ENCODE results near the gene FRG2. TPM values are rescaled to one million over a fixed set of nuclear protein-coding genes. Genes with fewer than 3 reads are reported as not detected.
"Not testable (repeated sequence)": the region's sequence is repeated elsewhere in the genome, so short reads cannot be mapped to it uniquely, and the experiment has no call there.

The FRG2 gene
- total and polyA plus RNA-seq, 10 of the 15 experiments (the other 5 are each of a cell fraction or from before 2014, with no cell fraction given) = 0.04 TPM; not detected in 9

GRCh38 chr4:190058997-190059396, 31.9 kb upstream of the FRG2 start:
- FAIRE-seq; BruUV-seq (replicated peaks); H3K9me3 ChIP-seq (replicated peaks; ENCODE audit: control insufficient read depth, insufficient read depth, low read length); H3K79me2 ChIP-seq (ENCODE audit: control insufficient read depth, insufficient read depth, low read length); in situ Hi-C loops (cut with MboI); H2AFZ ChIP-seq (ENCODE audit: control insufficient read depth, low read depth, low read length); H3K4me1 ChIP-seq (ENCODE audit: control insufficient read depth, insufficient read depth, low read length); RAD21 ChIA-PET (ENCODE audit: unreplicated experiment); H3K36me3 ChIP-seq (ENCODE audit: control insufficient read depth in 2 of 2, insufficient read depth in 2 of 2, low read length in 1 of 2); CTCF ChIA-PET; H4K20me1 ChIP-seq (ENCODE audit: control insufficient read depth, insufficient read depth); H3K9ac ChIP-seq (ENCODE audit: control insufficient read depth, insufficient read depth, low read length); ATAC-seq; H3K27me3 ChIP-seq (replicated peaks in 1 of 2; ENCODE audit: control insufficient read depth in 2 of 2, insufficient read depth in 2 of 2, low read length in 1 of 2); intact Hi-C loops (cut with micrococcal nuclease; ENCODE audit: unreplicated experiment); H3K4me2 ChIP-seq (ENCODE audit: control insufficient read depth, insufficient read depth); DNase-seq (ENCODE audit: low read depth, low spot score); H3K27ac ChIP-seq (ENCODE audit: control insufficient read depth, insufficient read depth); POLR2A ChIA-PET; H3K4me3 ChIP-seq; SMC1A ChIA-PET (ENCODE audit: uncharacterized antibody, unreplicated experiment): not testable (repeated sequence)
- WGBS (ENCODE audit: insufficient coverage, insufficient replicate concordance, low lambda C conversion rate, missing lambda C conversion rate) = 4% methylated on average over 4 of the region's 4 CpGs

GRCh38 chr4:190049378-190050239, 22.6 kb upstream of the FRG2 start:
- H3K4me2 ChIP-seq (ENCODE audit: control insufficient read depth, insufficient read depth); SMC1A ChIA-PET (ENCODE audit: uncharacterized antibody, unreplicated experiment); FAIRE-seq; H4K20me1 ChIP-seq (ENCODE audit: control insufficient read depth, insufficient read depth); intact Hi-C loops (cut with micrococcal nuclease; ENCODE audit: unreplicated experiment); ATAC-seq; H3K36me3 ChIP-seq (ENCODE audit: control insufficient read depth in 2 of 2, insufficient read depth in 2 of 2, low read length in 1 of 2); H3K79me2 ChIP-seq (ENCODE audit: control insufficient read depth, insufficient read depth, low read length); POLR2A ChIA-PET; CTCF ChIA-PET; H3K27me3 ChIP-seq (replicated peaks in 1 of 2; ENCODE audit: control insufficient read depth in 2 of 2, insufficient read depth in 2 of 2, low read length in 1 of 2); BruUV-seq (replicated peaks); H3K9me3 ChIP-seq (replicated peaks; ENCODE audit: control insufficient read depth, insufficient read depth, low read length); in situ Hi-C loops (cut with MboI); H3K9ac ChIP-seq (ENCODE audit: control insufficient read depth, insufficient read depth, low read length); H3K4me1 ChIP-seq (ENCODE audit: control insufficient read depth, insufficient read depth, low read length); DNase-seq (ENCODE audit: low read depth, low spot score); H3K27ac ChIP-seq (ENCODE audit: control insufficient read depth, insufficient read depth); H3K4me3 ChIP-seq; RAD21 ChIA-PET (ENCODE audit: unreplicated experiment); H2AFZ ChIP-seq (ENCODE audit: control insufficient read depth, low read depth, low read length): not testable (repeated sequence)
- 48% methylated on average over 6 of the region's 28 CpGs for WGBS (ENCODE audit: insufficient coverage, insufficient replicate concordance, low lambda C conversion rate, missing lambda C conversion rate)

- H3K36me3 ChIP-seq (ENCODE audit: control insufficient read depth in 2 of 2, insufficient read depth in 2 of 2, low read length in 1 of 2); FAIRE-seq; RAD21 ChIA-PET (ENCODE audit: unreplicated experiment): not testable (repeated sequence)
These were observed 20.6 kb upstream of the FRG2 start for GRCh38 chr4:190047627-190048026.

GRCh38 chr4:190040873-190041272, 13.8 kb upstream of the FRG2 start:
- ATAC-seq; DNase-seq (ENCODE audit: low read depth, low spot score); H2AFZ ChIP-seq (ENCODE audit: control insufficient read depth, low read depth, low read length); SMC1A ChIA-PET (ENCODE audit: uncharacterized antibody, unreplicated experiment); RAD21 ChIA-PET (ENCODE audit: unreplicated experiment); H3K9ac ChIP-seq (ENCODE audit: control insufficient read depth, insufficient read depth, low read length); H3K4me1 ChIP-seq (ENCODE audit: control insufficient read depth, insufficient read depth, low read length); H3K4me3 ChIP-seq; in situ Hi-C loops (cut with MboI); BruUV-seq (replicated peaks); H3K27me3 ChIP-seq (replicated peaks in 1 of 2; ENCODE audit: control insufficient read depth in 2 of 2, insufficient read depth in 2 of 2, low read length in 1 of 2); H3K27ac ChIP-seq (ENCODE audit: control insufficient read depth, insufficient read depth); FAIRE-seq; intact Hi-C loops (cut with micrococcal nuclease; ENCODE audit: unreplicated experiment); H3K79me2 ChIP-seq (ENCODE audit: control insufficient read depth, insufficient read depth, low read length); H3K9me3 ChIP-seq (replicated peaks; ENCODE audit: control insufficient read depth, insufficient read depth, low read length); CTCF ChIA-PET; H3K4me2 ChIP-seq (ENCODE audit: control insufficient read depth, insufficient read depth); H4K20me1 ChIP-seq (ENCODE audit: control insufficient read depth, insufficient read depth); H3K36me3 ChIP-seq (ENCODE audit: control insufficient read depth in 2 of 2, insufficient read depth in 2 of 2, low read length in 1 of 2); POLR2A ChIA-PET: not testable (repeated sequence)
- WGBS (ENCODE audit: insufficient coverage, insufficient replicate concordance, low lambda C conversion rate, missing lambda C conversion rate) = 96% methylated on average over 15 of the region's 40 CpGs

More at GRCh38 chr4:190047627-190048026, 20.6 kb upstream of the FRG2 start:
- CTCF ChIA-PET; H3K4me2 ChIP-seq (ENCODE audit: control insufficient read depth, insufficient read depth); H3K4me3 ChIP-seq; intact Hi-C loops (cut with micrococcal nuclease; ENCODE audit: unreplicated experiment); H3K9ac ChIP-seq (ENCODE audit: control insufficient read depth, insufficient read depth, low read length); POLR2A ChIA-PET; SMC1A ChIA-PET (ENCODE audit: uncharacterized antibody, unreplicated experiment); H3K79me2 ChIP-seq (ENCODE audit: control insufficient read depth, insufficient read depth, low read length); H3K4me1 ChIP-seq (ENCODE audit: control insufficient read depth, insufficient read depth, low read length); H3K27ac ChIP-seq (ENCODE audit: control insufficient read depth, insufficient read depth); BruUV-seq (replicated peaks); H2AFZ ChIP-seq (ENCODE audit: control insufficient read depth, low read depth, low read length); H4K20me1 ChIP-seq (ENCODE audit: control insufficient read depth, insufficient read depth); ATAC-seq; DNase-seq (ENCODE audit: low read depth, low spot score); in situ Hi-C loops (cut with MboI); H3K27me3 ChIP-seq (replicated peaks in 1 of 2; ENCODE audit: control insufficient read depth in 2 of 2, insufficient read depth in 2 of 2, low read length in 1 of 2); H3K9me3 ChIP-seq (replicated peaks; ENCODE audit: control insufficient read depth, insufficient read depth, low read length): not testable (repeated sequence)
- WGBS (ENCODE audit: insufficient coverage, insufficient replicate concordance, low lambda C conversion rate, missing lambda C conversion rate) = 0% methylated on average over 1 of the region's 12 CpGs
